Activated naive CD8-positive, alpha-beta T cell treated with anti-CD3 and anti-CD28 coated beads, Interleukin-2, amount 50 U/mL, for 16 hours (primary cell): ENCODE data around the gene IRF2BP2.
"Not testable (repeated sequence)": the region's sequence is repeated elsewhere in the genome, so short reads cannot be mapped to it uniquely, and the experiment has no call there.

ENCODE experiments used
- DNase-seq: peaks from one replicate; pipeline ENCODE4 v3.0.0-alpha.2; 2020; ENCODE audit warnings: low read depth, low spot score

Gene IRF2BP2

DNA sequence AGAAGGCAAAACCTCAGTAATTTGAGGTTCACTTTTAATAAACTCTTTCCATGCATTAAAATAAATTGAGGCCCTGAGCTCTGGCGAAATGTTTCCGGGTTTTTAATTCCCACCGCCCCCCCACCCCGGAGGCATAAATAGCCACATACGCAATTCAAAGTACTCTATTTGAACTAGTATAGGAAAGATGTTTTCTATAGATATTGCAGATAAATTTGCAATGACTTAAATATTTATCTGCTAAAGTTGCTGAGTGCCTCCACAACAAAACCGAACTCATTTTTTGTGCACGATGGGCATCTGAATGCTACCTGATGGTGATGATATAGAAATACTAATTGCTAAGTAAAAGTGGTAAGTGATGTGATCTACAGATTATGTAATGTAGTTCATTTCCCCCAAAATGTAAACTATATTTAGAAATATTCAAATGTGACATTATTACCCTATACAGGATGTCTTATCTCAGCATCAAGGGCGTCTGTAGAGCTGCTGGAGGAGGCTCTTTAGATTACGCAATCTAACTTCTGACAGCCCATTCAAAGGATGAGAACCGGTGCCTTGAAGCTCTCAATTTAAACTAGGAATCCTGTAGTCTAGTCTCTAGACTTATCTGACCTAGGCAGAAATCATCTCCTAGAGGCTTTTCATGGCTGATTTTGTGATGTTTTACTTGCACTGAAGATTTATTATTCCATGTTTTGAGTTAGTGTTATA, 8.5 kb downstream of the IRF2BP2 start:
- DNase-seq = no peak

DNA sequence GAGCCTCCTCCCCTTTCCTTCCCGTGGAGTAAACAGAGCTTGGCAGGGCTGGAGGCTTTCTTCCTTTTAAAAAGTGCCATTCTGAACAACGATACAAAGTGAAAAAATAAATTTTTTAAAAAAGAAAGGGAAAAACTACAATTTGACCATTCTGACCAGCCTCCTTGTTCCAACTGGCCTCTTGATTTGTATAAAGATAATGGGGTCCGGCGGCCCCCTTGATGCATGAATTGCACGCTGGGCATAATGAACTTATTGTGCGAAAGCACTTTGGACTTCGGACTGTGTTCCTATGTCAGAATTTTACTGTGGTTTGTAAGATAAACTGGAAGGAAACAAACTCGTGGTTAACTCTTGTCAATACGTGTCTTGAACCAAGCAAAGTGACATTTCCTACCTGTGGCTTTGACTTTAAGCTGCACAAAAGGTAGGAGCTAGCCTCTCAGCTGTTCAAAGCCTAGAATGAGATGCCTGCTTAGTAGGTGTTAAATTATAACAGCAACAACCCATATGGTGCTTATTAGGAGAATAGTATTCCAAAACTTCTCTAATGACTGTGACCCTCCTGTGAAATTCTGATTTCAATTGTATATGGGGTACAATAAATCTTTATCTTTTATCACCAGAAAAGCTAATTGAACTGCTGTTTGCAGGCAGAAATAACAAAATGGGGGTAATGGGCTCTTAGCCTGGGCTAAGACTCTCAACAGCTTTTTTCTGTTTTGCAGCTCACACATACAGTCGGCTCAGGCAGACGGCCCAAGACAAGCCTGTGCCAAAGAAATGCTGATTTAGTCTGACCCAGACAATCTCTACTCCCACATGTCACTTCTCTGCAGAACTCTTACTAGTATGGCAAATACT, 9.3 kb downstream of the IRF2BP2 start:
- no peak for DNase-seq

DNA sequence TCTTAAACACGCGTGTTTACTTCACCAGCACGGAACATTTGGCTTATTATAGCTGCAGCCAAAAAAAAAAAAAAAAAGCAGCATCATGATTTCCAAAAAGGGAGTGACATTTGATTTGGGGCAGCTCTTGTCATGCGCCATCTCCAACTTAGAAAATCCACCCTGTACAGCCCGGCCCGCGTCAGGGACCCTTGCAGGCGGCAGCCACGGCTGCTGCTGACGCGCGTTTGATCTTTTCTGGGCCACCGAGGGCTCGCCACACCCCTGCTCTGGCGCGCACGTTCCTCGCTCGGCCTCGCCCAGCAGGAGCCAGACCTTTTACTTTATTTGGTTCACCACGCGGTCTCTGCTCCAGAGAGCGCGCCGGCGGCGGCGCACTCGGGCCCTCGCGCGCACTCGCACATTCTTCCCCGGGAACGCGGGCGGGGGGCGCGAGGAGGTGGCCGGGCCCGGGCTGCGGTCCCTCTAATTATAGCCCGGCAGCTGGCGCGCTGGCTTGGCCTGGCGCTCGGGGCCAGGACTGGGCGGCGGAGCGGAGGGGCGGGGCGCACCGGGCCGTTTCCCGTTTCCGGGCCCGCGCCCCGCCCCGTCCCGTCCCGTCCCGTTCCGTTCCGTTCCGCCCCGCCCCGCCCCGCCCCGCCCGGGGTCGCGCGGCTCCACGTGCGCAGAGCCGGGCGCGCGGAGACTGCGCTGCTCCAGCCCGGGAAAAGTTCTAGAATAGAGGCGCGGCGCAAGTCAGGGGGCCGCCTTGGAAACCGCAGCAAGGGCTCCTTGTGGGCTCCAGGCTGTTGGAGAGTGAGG, 10.2 kb downstream of the IRF2BP2 start:
- DNase-seq = no peak

DNA sequence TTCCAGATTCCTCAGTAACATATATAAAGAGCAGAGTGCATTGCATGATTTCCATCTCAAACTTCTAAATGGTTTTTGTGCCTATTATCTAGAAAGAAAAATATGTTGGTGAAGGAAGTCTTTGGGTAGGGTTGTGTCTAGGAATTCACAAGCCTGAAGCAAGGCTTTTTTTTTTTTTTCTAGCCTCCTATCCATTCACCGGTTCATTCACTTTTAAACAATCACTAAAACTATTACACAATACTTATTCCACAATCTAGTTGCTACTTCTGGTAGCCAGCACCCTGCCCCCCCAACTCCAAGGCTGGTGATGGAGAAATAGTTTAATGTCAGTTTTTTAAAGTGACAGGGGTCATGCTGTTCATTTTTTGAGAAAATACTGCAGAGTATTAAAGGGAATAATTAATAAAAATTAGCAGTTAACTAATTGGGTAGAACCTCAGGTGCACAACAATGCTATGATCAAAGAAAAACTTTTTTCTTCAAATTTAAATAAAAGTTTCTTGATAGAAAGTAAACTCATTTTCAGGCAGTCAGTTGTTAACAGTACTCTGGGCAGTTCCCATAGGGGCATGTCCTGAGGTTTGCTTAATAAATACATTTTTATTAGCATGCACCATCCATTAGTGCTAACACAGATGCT, 10.9 kb downstream of the IRF2BP2 start:
- no peak for DNase-seq

DNA sequence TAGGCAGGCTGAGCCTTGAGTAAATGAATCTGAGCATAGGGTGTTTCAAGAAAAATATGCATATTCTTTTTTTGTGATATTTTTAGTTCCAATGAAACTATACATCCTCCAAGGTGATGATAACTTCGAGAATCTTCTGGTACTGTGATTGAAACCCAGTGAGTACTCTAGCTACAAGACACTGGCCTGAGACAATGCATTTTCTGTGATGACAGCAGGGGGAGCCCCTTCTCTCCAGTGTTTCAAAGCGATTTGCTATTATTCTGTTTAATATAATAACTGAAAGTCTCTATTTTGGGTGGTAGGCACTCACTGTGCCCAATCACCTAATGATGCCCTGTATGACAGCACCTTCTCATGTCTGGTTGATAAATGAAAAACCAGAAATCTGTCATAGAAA, 12.1 kb downstream of the IRF2BP2 start:
- DNase-seq = no peak

DNA sequence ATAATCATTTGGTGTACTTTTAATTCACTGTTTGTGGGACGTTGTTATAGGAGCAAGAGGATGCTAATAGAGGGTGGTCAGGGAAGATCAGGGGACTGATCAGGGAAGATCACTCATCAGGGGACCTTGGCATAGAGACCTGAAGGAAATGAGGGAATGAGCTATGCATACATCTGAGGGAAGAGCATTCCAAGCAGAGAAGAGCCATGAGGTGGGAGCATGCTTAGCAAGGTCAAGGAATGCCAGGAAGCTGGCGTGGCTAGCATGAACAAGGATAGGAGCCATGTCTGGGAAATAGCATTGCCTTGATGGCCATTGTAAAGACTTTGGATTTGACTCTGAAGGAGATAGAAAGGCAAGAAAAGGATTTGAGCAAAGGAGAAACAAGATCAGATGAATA, 14.1 kb downstream of the IRF2BP2 start:
- DNase-seq = no peak

DNA sequence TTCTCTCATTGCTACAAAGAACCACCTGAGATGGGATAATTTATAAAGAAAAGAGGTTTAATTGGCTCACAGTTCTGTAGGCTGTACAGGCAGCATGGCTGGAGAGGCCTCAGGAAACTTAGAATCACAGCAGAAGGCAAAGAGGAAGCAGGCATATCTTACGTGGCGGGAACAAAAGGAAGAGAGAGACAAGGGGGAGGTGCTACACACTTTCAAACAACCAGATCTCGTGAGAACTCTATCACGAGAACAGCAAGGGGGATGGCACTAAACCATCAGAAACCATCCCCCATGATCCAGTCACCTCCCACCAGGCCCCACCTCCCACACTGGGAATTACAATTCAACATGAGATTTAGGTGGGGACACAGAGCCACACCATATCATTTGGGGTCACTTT, 15.4 kb downstream of the IRF2BP2 start:
- DNase-seq = not testable (repeated sequence)

DNA sequence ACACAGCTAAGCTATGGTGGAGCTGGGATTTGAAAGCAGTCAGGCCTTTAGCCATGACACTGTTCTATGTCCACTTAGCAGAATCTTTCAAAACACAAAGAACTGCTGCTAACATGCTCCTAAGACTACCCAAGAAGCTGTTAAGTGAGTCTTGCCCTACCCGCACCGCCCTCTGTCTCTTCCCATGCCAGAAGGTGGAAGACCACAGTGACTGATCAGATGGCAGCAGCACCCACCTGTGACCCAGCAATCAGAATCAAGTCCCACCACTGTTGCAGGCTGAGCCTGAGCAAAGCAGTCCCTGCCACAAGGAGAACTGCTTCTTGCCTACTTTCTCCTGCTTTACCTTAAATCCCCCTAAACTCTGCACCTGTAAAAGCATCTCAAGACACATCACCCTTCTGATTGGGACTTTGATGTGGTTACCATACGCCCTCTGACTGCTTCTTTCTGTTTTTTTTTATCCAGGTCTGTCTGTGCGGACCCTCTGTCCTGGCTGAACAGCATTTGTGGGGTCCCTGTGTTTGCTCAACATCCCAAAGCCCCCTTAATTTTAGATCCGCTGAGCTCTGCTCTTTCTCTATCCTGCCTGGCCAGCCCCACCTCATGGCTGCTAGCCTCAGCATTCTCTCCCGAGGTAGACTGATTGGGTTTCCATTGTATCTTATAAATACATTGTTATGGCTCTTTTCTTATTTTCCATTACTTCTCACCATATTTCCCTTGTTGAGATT, 16.0 kb downstream of the IRF2BP2 start:
- DNase-seq = no peak

DNA sequence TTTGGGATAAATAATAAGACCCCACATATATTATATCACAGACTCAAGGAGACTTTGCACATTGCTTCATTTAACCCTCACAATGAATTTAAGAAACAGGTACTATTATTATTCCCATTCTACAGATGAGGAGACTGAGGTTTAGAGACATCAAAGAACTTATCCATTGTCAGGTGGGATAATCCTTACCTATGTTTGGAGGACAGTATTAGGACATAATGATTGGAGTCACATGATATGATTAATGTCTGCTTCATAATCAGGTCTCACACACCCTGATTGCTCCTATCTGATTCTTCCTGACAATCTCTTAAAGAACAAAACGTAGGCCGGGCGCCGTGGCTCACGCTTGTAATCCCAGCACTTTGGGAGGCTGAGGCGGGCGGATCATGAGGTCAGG, 16.9 kb downstream of the IRF2BP2 start:
- no peak for DNase-seq

DNA sequence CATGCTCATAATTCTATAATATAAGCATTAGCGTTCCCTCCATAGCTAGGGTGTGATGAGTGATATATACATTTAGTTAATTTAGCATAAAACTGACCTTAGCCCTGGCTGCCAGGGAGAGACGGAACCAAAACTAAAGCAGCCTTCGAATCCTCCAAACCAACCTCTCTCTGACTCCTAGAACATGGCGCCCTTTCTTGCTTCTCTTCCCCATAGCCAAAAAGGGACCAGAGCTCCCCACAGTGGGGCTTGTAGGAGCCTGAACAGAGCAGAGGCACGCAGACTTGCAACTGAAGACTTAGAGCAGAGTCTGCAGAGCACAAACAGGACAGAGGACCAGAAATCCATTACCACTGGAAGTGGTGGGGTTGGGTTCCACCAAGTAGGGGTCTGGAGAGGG, 17.7 kb downstream of the IRF2BP2 start:
- DNase-seq = no peak

DNA sequence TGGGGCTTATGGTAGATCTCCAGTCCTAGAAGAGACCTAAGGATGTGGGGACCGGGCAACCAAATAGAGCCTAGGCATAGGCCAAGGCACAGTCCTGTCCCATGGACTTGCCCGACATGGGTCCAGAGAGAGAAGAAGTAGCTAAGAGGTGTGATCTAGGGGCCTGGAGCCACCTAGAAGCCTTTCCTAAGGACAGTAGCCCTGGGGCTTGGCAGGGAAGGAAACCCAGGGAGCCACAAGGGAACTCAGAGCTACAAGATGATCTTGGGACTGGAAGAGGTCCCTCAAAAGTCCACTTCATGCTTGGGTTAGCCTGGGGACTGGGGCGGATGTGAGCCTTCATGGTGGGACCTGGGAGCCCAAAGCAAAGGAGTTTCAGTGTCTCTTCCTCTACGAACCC, 18.8 kb downstream of the IRF2BP2 start:
- DNase-seq = no peak

DNA sequence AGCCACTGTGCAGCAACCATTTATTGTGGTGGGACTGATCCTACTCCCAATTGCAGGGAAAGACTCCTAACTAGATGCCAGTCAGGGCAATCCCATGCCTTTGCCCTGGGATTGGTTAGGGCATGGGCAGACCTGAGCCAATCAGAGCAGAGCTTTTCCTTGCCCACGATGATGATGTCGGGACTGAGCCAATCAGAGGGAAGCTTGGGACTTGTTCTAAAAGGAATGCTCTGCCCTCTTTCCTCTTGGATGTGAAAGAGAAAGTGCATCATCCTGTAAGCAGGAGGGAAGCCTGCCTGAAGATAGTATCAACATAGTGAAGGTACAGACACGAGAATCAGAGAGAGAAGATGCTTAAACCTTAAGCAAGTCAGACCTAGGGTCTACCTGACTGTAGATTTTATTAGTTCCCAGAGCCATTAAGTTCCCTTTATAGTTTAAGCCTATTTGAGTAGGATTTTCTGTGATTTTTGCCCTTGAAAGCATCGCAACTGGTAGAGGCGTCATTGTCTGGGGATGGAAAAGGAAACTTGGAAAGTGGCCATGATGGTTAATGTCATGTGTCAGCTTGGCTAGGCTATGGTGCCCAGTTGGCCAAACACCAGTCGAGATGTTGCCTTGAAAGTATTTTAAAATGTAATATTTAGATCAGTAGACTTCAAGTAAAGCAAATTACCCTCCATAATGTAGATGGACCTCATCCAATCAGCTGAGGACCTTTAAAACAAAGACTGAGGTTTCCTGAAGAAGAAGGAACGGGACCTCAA, 19.9 kb downstream of the IRF2BP2 start:
- DNase-seq = no peak

DNA sequence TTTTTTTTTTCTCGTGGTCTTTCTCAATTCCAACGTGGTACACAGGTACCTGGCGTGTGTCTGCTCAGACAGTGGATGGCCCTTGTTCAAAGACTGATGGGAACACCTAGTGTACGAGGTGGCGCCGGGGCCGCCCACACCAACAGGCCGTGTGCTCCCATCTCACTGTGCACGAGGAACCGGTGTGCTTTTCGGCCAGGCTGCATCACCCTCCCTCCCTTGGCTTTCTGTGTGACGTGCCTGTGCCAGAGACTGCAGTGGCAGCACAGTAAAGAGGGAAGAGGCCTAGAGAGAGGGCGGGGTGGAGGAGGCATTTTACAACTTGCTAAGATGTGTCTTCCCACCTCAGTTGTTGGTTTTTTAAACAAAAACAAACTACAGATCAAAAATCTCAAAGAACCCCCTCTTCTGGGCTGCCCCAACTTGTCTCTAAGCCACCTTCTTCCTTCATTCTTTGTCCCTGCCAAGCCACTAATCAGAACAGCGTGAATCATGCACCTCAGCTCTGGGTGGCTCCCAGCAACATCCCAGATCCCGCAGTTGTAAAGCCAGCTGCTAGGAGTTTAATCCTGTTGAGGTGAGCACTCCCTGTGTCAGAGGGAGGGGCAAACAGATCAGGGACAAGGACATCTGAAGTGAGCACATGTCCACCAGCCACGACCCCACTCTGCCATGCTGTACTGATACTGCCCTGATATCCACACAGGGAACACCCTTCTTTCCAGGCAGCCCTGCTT, 20.7 kb downstream of the IRF2BP2 start:
- DNase-seq = no peak

DNA sequence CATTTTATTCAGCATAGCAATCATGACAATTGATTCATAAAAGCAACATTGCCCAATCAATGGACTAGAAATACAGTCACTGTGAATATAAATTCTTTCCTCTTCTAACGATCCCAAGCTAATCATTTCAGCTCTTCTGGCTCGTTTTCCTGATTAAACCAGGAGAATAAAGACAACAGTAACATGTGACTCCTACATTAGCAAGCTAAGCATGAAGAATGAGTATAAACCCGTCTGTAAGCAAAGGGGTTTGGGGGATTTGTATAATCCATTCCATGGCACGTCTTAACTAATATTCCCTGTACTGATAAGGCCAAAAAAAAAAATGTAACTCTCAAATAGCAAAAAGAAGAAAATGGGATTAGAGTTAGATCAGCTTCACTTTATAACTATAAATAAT, 21.6 kb downstream of the IRF2BP2 start:
- DNase-seq = no peak

DNA sequence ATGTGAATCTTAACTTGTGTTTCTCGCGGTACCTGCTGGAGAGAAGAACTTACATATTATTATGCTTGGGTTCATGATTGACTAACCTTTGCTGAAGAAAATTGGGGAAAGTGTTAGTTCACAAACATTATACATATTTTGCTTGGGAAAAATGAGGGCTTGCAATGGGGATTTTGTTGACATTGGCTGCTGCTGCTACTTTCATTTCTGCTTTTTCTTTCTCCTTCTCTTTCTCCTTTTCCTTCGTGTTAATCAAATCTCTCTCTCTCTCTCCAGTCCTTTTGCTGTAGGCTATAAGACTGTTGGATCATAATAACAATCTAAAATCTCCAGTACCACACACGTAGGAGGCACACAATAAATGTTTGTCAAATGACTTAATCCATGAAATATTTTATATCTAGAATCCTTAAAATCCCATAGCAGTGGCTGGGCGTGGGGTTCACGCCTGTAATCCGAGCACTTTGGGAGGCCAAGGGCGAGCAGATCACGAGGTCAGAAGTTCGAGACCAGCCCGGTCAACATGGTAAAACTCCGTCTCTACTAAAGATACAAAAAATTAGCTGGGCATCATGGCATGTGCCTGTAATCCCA, 23.0 kb downstream of the IRF2BP2 start:
- no peak for DNase-seq

DNA sequence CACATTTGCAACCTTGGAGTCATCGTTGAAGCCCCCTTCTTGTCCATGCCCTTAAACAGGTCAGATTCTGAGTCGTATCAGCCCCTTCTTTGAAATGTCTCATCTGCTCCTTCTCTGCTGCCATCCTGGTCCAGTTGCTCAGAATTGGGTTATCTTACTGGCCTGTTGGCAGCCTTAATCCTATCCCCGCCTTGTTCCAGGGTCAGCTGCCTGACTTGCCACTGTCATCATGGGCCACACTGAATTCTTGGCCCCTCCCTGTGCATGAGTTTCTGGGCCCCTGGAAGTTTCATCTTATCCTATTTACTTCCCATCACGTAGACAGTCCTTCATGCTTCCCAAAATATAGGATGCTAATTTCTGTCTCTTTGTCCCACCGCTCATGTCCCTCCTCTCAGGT, 23.7 kb downstream of the IRF2BP2 start:
- DNase-seq = no peak

DNA sequence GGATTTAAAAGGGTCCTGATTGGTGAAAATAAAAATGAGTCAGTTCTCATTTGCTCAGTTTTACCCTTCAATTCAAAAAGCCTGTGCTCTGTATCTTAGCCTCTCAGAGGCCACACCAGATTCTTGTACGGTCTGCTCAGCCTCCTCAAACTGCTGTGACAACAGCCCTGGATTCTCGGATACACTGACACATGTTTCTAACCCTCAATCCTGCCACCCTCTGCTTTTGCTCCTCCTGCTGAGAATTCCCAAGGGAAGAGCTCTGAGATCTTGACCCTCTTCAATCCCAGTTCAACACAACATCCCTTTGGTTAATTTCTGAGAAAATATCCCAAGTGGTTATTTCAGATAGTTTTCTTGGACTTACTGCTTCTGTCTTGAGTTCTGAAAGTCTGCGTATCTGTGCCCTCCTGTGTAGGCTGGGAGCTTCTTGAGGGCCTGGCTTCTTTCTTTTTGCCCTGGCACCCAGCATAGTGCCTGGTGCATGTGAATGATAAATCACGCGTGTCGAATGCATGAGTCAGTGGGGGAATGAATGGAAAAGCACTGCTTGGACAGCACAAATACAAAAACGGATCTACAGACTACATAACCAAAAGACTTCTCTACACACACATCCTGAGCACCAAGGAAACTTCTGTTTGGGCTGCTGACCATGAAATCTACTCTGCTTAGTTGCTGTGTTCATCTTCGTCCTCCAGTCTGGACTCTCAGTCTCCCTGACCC, 24.5 kb downstream of the IRF2BP2 start:
- DNase-seq = no peak

DNA sequence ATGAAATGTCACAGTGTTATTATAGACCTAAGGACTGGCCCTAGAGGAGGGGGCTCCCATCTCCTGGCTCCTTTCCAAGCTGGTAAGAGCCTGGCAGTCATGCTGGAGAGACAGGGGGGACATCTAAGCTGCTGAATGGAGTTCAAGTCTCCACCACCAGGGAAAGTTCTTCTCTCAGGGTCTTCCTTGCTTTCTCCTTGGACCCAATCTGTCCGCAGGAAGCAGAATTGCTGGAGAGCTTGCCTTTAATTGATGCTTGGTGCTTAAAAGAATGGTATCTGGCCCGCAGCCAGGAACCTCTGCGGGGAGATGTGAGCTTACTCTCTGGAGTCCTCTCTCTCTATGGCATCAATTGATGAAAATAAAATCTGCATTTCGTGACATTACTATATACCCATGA, 25.1 kb downstream of the IRF2BP2 start:
- no peak for DNase-seq

DNA sequence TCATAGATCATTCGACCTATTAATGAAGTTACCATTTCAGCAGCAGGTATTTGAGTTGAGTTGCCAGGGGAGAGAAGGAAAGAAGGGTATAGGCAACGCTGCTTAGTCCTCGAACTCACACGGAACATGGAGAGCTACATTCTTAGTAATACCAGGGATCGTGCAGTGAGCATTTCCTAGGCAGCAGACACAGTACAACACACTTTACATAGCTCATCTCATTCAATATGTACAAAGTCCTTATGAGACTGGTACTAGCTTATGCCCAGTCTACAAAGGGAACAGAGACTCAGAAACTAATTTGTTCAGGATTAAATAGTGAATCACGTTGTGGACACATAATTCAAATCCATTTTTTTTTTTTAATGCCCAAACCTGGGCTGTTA, 25.6 kb downstream of the IRF2BP2 start:
- DNase-seq = no peak
